Erythroblast (primary cell): Measurements from ENCODE around the gene ZNF491.

Source experiments
- GATA1 ChIP-seq: IDR thresholded peaks from 2 replicates; pipeline ENCODE4 v1.6.1; 2011; ENCODE audit warnings: low read depth, mild to moderate bottlenecking, control low read depth, low read length, moderate library complexity
- POLR2A ChIP-seq: IDR thresholded peaks from 2 replicates; pipeline ENCODE4 v1.6.1; 2011; ENCODE audit warnings: mild to moderate bottlenecking, low read length

GRCh38 chr19:11769995-11770394 lies 28.3 kb upstream of the ZNF491 start:
- TF ChIP-seq POLR2A (no peak), GATA1 (no peak)
